ENCODE data around the gene TBC1D32.
"Not testable (repeated sequence)": the region's sequence is repeated elsewhere in the genome, so short reads cannot be mapped to it uniquely, and the experiment has no call there.

Gene TBC1D32

GRCh38 chr6:121321282-121321681 lies 13.0 kb downstream of the TBC1D32 start:
- in situ Hi-C loops (cut with MboI; ENCODE audit: low sequenced_read_pairs), result no loop called here

GRCh38 chr6:121319603-121320002 lies 14.7 kb downstream of the TBC1D32 start:
- in situ Hi-C loops (cut with MboI; ENCODE audit: low sequenced_read_pairs), result no loop called here

GRCh38 chr6:121319112-121319553 lies 15.1 kb downstream of the TBC1D32 start:
- in situ Hi-C loops (cut with MboI; ENCODE audit: low sequenced_read_pairs), result no loop called here

- in situ Hi-C loops (cut with MboI; ENCODE audit: low sequenced_read_pairs), result no loop called here
Observed at GRCh38 chr6:121314381-121315112, 19.7 kb downstream of the TBC1D32 start.

- in situ Hi-C loops (cut with MboI; ENCODE audit: low sequenced_read_pairs), result not testable (repeated sequence)
Observed at GRCh38 chr6:121311814-121312213, 22.5 kb downstream of the TBC1D32 start.

GRCh38 chr6:121310495-121310894 lies 23.8 kb downstream of the TBC1D32 start:
- in situ Hi-C loops (cut with MboI; ENCODE audit: low sequenced_read_pairs), result no loop called here

- in situ Hi-C loops (cut with MboI; ENCODE audit: low sequenced_read_pairs), result loop anchor here (10.0 kb wide), 1 partner anchor 255 kb away; no protein-coding TSS in a partner anchor
Observed at GRCh38 chr6:121309768-121310469, 24.4 kb downstream of the TBC1D32 start.

- in situ Hi-C loops (cut with MboI; ENCODE audit: low sequenced_read_pairs), result loop anchor here (10.0 kb wide), 1 partner anchor 251 kb away; no protein-coding TSS in a partner anchor
Observed at GRCh38 chr6:121305957-121306607, 28.2 kb downstream of the TBC1D32 start.

GRCh38 chr6:121302882-121303281 lies 31.4 kb downstream of the TBC1D32 start:
- in situ Hi-C loops (cut with MboI; ENCODE audit: low sequenced_read_pairs), result loop anchor here (10.0 kb wide), 1 partner anchor 248 kb away; no protein-coding TSS in a partner anchor

GRCh38 chr6:121301156-121301555 lies 33.1 kb downstream of the TBC1D32 start:
- in situ Hi-C loops (cut with MboI; ENCODE audit: low sequenced_read_pairs), result loop anchor here (10.0 kb wide), 1 partner anchor 246 kb away; no protein-coding TSS in a partner anchor

GRCh38 chr6:121297694-121298093 lies 36.6 kb downstream of the TBC1D32 start:
- in situ Hi-C loops (cut with MboI; ENCODE audit: low sequenced_read_pairs), result no loop called here

GRCh38 chr6:121285041-121285440 lies 49.2 kb downstream of the TBC1D32 start:
- in situ Hi-C loops (cut with MboI; ENCODE audit: low sequenced_read_pairs), result no loop called here

- in situ Hi-C loops (cut with MboI; ENCODE audit: low sequenced_read_pairs), result no loop called here
Observed at GRCh38 chr6:121274666-121275295, 59.5 kb downstream of the TBC1D32 start.

GRCh38 chr6:121263742-121264141 lies 70.5 kb downstream of the TBC1D32 start:
- in situ Hi-C loops (cut with MboI; ENCODE audit: low sequenced_read_pairs), result no loop called here

GRCh38 chr6:121260651-121261102 lies 73.6 kb downstream of the TBC1D32 start:
- in situ Hi-C loops (cut with MboI; ENCODE audit: low sequenced_read_pairs), result no loop called here

GRCh38 chr6:121247386-121247785 lies 86.9 kb downstream of the TBC1D32 start:
- in situ Hi-C loops (cut with MboI; ENCODE audit: low sequenced_read_pairs), result no loop called here

GRCh38 chr6:121242386-121242785 lies 91.9 kb downstream of the TBC1D32 start:
- in situ Hi-C loops (cut with MboI; ENCODE audit: low sequenced_read_pairs), result no loop called here

- in situ Hi-C loops (cut with MboI; ENCODE audit: low sequenced_read_pairs), result no loop called here
Observed at GRCh38 chr6:121237859-121238258, 96.4 kb downstream of the TBC1D32 start.

GRCh38 chr6:121236984-121237383 lies 97.3 kb downstream of the TBC1D32 start:
- in situ Hi-C loops (cut with MboI; ENCODE audit: low sequenced_read_pairs), result no loop called here

- in situ Hi-C loops (cut with MboI; ENCODE audit: low sequenced_read_pairs), result no loop called here
Observed at GRCh38 chr6:121235386-121235785, 98.9 kb downstream of the TBC1D32 start.

- in situ Hi-C loops (cut with MboI; ENCODE audit: low sequenced_read_pairs), result no loop called here
Observed at GRCh38 chr6:121223930-121224329, 110.3 kb downstream of the TBC1D32 start.

Measured in HL-60/S4 (cell line).